Gastrocnemius medialis (tissue), 4 donors: Measurements from ENCODE around the gene FAM163B.

Experiments used
- CTCF ChIP-seq, 5 experiments: fragments of 450-650 bp in 3 of 5; fragments of 200-600 bp in 2 of 5; sonication (generic) in 2 of 5; IDR thresholded peaks in 4 of 5; conservative IDR thresholded peaks in 1 of 5; 1 replicate in 4 of 5; 2 replicates in 1 of 5; pipeline ENCODE4 v1.5.1; 2016 to 2019; ENCODE audit warnings: antibody characterized with exemption in 5 of 5, mild to moderate bottlenecking in 3 of 5, moderate library complexity in 3 of 5
- POLR2A ChIP-seq, 2 donors: fragments of 450-650 bp; IDR thresholded peaks; one replicate each; pipeline ENCODE4 v1.6.1; 2017; ENCODE audit warnings: antibody characterized with exemption in 2 of 2, mild to moderate bottlenecking in 2 of 2, moderate library complexity in 2 of 2

- TF ChIP-seq CTCF (IDR thresholded peaks at IDR 0.05 in 4 of 5, conservative IDR thresholded peaks at IDR 0.05 in 1 of 5) (no peak), POLR2A (IDR thresholded peaks at IDR 0.05) (no peak)
Measured at GRCh38 chr9:133547116-133547515, 62.1 kb downstream of the FAM163B start.
